SK-N-SH (cell line): Measurements from ENCODE around the gene LARGE2. TPM values are rescaled to one million over a fixed set of nuclear protein-coding genes. Genes with fewer than 3 reads are reported as not detected.
A peak's percentile ranks its signal among the peaks of the same experiment; 100 is the strongest.

Experiments
- CTCF ChIA-PET: fragments of 300-600, 350-600 bp; formaldehyde crosslinking; extraction: SDS; loops from one replicate; lab custom pipeline; 2021; lab: Yijun Ruan, JAX
- POLR2A ChIA-PET: fragments of 350-600 bp; sonication (Branson Sonifier 250); formaldehyde crosslinking; extraction: SDS; loops from one replicate; lab custom pipeline; 2020; ENCODE audit warnings: antibody characterized with exemption, inconsistent platforms; lab: Yijun Ruan, JAX
- DNase-seq: peaks from one replicate; pipeline ENCODE4 v3.0.0; 2012
- H2AFZ ChIP-seq: fragments of 200-600 bp; sonication (generic); 2 replicates; pipeline ENCODE4 v1.8.1; 2016; ENCODE audit warnings: antibody characterized with exemption, mild to moderate bottlenecking, low read depth
- H3F3A ChIP-seq: fragments of 200-600 bp; sonication (generic); replicated peaks from 2 replicates; pipeline ENCODE3; 2016; ENCODE audit warnings: antibody characterized with exemption, mild to moderate bottlenecking; ENCODE audit not compliant: insufficient read depth
- H3K27ac ChIP-seq, 2 experiments: fragments of 200-500 bp in 1 of 2; fragments of 200-600 bp in 1 of 2; sonication (Bioruptor generic) in 1 of 2; sonication (generic), shearing (Covaris generic) in 1 of 2; 2 replicates each; pipeline versions ENCODE4 v1.5.1 to v1.6.1; 2014 to 2016; ENCODE audit warnings: low read depth in 2 of 2, inconsistent platforms in 1 of 2, low read length in 1 of 2, mild to moderate bottlenecking in 1 of 2, mixed read lengths in 1 of 2
- H3K27me3 ChIP-seq: fragments of 200-600 bp; sonication (generic), shearing (Covaris generic); 2 replicates; pipeline ENCODE4 v1.6.1; 2016; ENCODE audit warnings: mixed run types; ENCODE audit not compliant: insufficient read depth
- H3K36me3 ChIP-seq, 2 experiments: fragments of 200-500 bp in 1 of 2; fragments of 200-600 bp in 1 of 2; sonication (Bioruptor generic) in 1 of 2; sonication (generic) in 1 of 2; replicated peaks in 1 of 2; 2 replicates each; pipeline versions ENCODE3 to v1.5.1; 2014 to 2016; ENCODE audit warnings: low read length in 1 of 2, mild to moderate bottlenecking in 1 of 2; ENCODE audit not compliant: insufficient read depth in 2 of 2, control insufficient read depth in 1 of 2
- H3K4me1 ChIP-seq, 2 experiments: fragments of 200-500 bp in 1 of 2; fragments of 200-600 bp in 1 of 2; sonication (Bioruptor generic) in 1 of 2; sonication (generic), shearing (Covaris generic) in 1 of 2; 2 replicates each; pipeline versions ENCODE4 v1.5.1 to v1.6.1; 2014 to 2016; ENCODE audit warnings: low read depth in 1 of 2, low read length in 1 of 2, mixed run types in 1 of 2; ENCODE audit not compliant: insufficient read depth in 2 of 2, control insufficient read depth in 1 of 2
- H3K4me2 ChIP-seq: fragments of 200-600 bp; sonication (generic), shearing (Covaris generic); 2 replicates; pipeline ENCODE4 v1.6.1; 2017; ENCODE audit warnings: mixed run types
- H3K4me3 ChIP-seq, 2 experiments: fragments of 200-500 bp in 1 of 2; fragments of 200-600 bp in 1 of 2; sonication (Bioruptor generic) in 1 of 2; sonication (generic), shearing (Covaris generic) in 1 of 2; 2 replicates each; pipeline versions ENCODE4 v1.5.1 to v1.8.1; 2014 to 2016; ENCODE audit warnings: low read depth in 2 of 2, inconsistent platforms in 1 of 2, low read length in 1 of 2, mild to moderate bottlenecking in 1 of 2, mixed read lengths in 1 of 2, moderate library complexity in 1 of 2
- H3K79me2 ChIP-seq: fragments of 200-600 bp; sonication (generic); 2 replicates; pipeline ENCODE4 v1.8.1; 2017; ENCODE audit warnings: mild to moderate bottlenecking; ENCODE audit not compliant: insufficient read depth
- H3K9ac ChIP-seq: fragments of 200-600 bp; sonication (generic); 2 replicates; pipeline ENCODE4 v1.6.1; 2017; ENCODE audit warnings: mixed run types
- H3K9me2 ChIP-seq: fragments of 200-600 bp; sonication (generic); 2 replicates; pipeline ENCODE4 v1.6.1; 2017; ENCODE audit warnings: mixed run types
- H3K9me3 ChIP-seq: fragments of 200-600 bp; sonication (generic); 2 replicates; pipeline ENCODE4 v1.6.1; 2017; ENCODE audit warnings: mixed run types, mild to moderate bottlenecking, moderate library complexity
- H4K20me1 ChIP-seq: fragments of 200-600 bp; sonication (generic); 2 replicates; pipeline ENCODE4 v1.6.1; 2017; ENCODE audit warnings: mild to moderate bottlenecking, mixed run types; ENCODE audit not compliant: insufficient read depth
- ELF1 ChIP-seq: IDR thresholded peaks from 2 replicates; pipeline ENCODE4 v1.4.0; 2012
- EZH2phosphoT487 ChIP-seq: fragments of 200-600 bp; sonication (generic); IDR thresholded peaks from 2 replicates; pipeline ENCODE4 v1.6.1; 2017; ENCODE audit warnings: low read depth, mixed run types, mild to moderate bottlenecking, antibody characterized with exemption, moderate library complexity, borderline replicate concordance
- POLR2AphosphoS5 ChIP-seq: IDR thresholded peaks from 2 replicates; pipeline ENCODE4 v1.6.1; 2012; ENCODE audit warnings: low read depth, low read length
- REST ChIP-seq: IDR thresholded peaks from 2 replicates; pipeline ENCODE4 v1.6.1; 2012; ENCODE audit warnings: mild to moderate bottlenecking, low read depth, low read length, moderate library complexity
- SIN3A ChIP-seq: IDR thresholded peaks from 2 replicates; pipeline ENCODE4 v1.6.1; 2012; ENCODE audit warnings: low read depth, mild to moderate bottlenecking, low read length, moderate library complexity, borderline replicate concordance
- USF1 ChIP-seq: IDR thresholded peaks from 2 replicates; pipeline ENCODE4 v1.4.0; 2012; ENCODE audit warnings: low read depth, borderline replicate concordance
- WGBS: methylation state at CpG from one replicate; pipeline ENCODE4 v1.1.6; 2017; ENCODE audit warnings: low lambda C conversion rate; 5-methylcytosine and 5-hydroxymethylcytosine counted together
- polyA plus RNA-seq, 3 experiments: library from polyadenylated mRNA; depleted of rRNA; stranded (reverse); fragments of >200 nt; gene quantifications; 2 replicates each; pipeline ENCODE4 v1.2.3, GENCODE V29; 2012

Gene LARGE2
- polyA plus RNA-seq, 1 of the 3 experiments (the other 2 are of a cell fraction), result 2.4 TPM

DNA sequence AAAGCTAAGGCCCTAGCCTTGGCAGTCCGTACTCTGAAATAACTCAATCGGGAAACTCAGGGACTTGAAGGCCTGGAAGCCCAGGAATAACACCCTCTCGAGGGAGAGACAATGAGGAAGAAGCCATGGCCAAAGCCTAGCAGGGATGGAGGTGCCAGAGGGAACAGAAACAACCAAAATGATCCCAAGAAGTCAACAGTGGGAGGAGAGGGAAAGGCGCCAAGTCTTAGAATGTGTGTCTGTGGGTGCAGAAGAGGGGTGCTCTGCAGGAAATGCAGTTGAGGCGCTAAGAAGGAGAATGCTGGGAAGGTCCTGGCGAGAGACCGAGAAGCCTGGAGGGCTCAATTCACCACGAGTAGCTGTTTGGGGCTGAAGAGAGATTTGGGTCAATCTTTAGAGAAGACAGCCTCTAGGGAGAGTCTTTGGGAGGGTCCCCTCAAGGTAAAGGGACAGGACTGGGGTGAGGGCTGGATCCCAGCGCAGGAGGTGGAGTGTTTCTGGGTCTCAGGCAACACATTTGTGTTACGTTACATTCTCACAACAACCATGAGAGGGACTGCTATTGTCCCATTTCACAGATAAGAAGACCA, 37.8 kb upstream of the LARGE2 start (continued):
- TF ChIP-seq EZH2phosphoT487 (no peak), USF1 (no peak)

GRCh38 chr11:45885274-45885920, 37.1 kb upstream of the LARGE2 start, which contains the start of gene MAPK8IP1:
Gene MAPK8IP1, plus strand, starts transcription at chr11:45885651. Its CDS starts 170 bp downstream, at chr11:45885821.
- peak; percentile 97 for DNase-seq
- TF ChIP-seq SIN3A (no peak), POLR2AphosphoS5 (no peak), REST (peak; percentile 93), ELF1 (no peak)
- POLR2A ChIA-PET, result interaction anchor here (1.0 kb wide), 1 partner anchor 14 kb away, joined by 3 read pairs; no protein-coding TSS in a partner anchor
- Histone ChIP-seq H2AFZ (0 out of 2 replicates have a peak within 1 kb of the TSS, but pooled peaks have one; percentile 16), H3K27ac (peak within 1 kb of the TSS in 1 of 2 experiments; percentile 63; a peak in 2 of 4 replicates), H3K79me2 (no peaks in the 10 kb centered on the region), H4K20me1 (peaks cover 23% of the 10 kb centered on the region), H3K9me3 (no peaks in the 10 kb centered on the region), H3K4me1 (peaks cover 10 to 55% of the 10 kb centered on the region in 2 experiments), H3K4me2 (peak within 1 kb of the TSS; percentile 93), H3K4me3 (peak within 1 kb of the TSS; percentile 66 to 67), H3F3A (peaks cover 2% of the 10 kb centered on the region), H3K27me3 (no peaks in the 10 kb centered on the region), H3K9ac (0 out of 2 replicates have a peak within 1 kb of the TSS, but pooled peaks have one; percentile 14), H3K36me3 (peaks cover 0 to 7% of the 10 kb centered on the region in 2 experiments), H3K9me2 (no peaks in the 10 kb centered on the region)
- CTCF ChIA-PET, result interaction anchor here (0.9 to 3.8 kb wide), 3 partner anchors 12 to 43 kb away, joined by 3 to 25 read pairs (median 5); no protein-coding TSS in a partner anchor
- 12% methylated on average over 18 of the region's 73 CpGs for WGBS
